Panc1 (cell line): ENCODE measurements around the gene DOCK4. TPM values are rescaled to one million over a fixed set of nuclear protein-coding genes. Genes with fewer than 3 reads are reported as not detected.

ENCODE experiments used
- ATAC-seq: fragments of 200-7000 bp; cut with Tn5 transposase; 2 replicates; pipeline ENCODE4 v1.9.1; 2020; ENCODE audit warnings: mild to moderate bottlenecking, moderate library complexity
- BruUV-seq: library from RNA; stranded (reverse); fragments of 400-500 nt; replicated peaks from 2 replicates; lab custom pipeline; 2021; lab: Mats Ljungman, UMichigan
- CTCF ChIA-PET: fragments of 300-600 bp; sonication (Branson Sonifier 250); formaldehyde crosslinking; loops from one replicate; lab custom pipeline; 2022; ENCODE audit warnings: antibody characterized with exemption; lab: Charles Lee
- POLR2A ChIA-PET: fragments of 300-600 bp; sonication (Branson Sonifier 250); formaldehyde crosslinking; loops from one replicate; lab custom pipeline; 2022; ENCODE audit warnings: antibody characterized with exemption; lab: Charles Lee
- DNase-seq: peaks from one replicate; pipeline ENCODE4 v3.0.0-alpha.2; 2010; ENCODE audit warnings: low read depth, low spot score
- H3K27ac ChIP-seq: 2 replicates; pipeline ENCODE4 v1.5.1; 2011; ENCODE audit warnings: mild to moderate bottlenecking, low read length, inconsistent platforms
- H3K27me3 ChIP-seq: fragments of 200-500 bp; sonication (Bioruptor generic); 2 replicates; pipeline ENCODE4 v1.6.0; 2014; ENCODE audit warnings: low read length, inconsistent platforms; ENCODE audit not compliant: control insufficient read depth, insufficient read depth
- H3K36me3 ChIP-seq: fragments of 200-500 bp; sonication (Bioruptor generic); 2 replicates; pipeline ENCODE4 v1.5.1; 2014; ENCODE audit warnings: inconsistent platforms, mild to moderate bottlenecking, low read length, moderate library complexity; ENCODE audit not compliant: control insufficient read depth, insufficient read depth
- H3K4me1 ChIP-seq: 2 replicates; pipeline ENCODE4 v1.5.1; 2011; ENCODE audit warnings: inconsistent platforms, mild to moderate bottlenecking, low read length, moderate library complexity; ENCODE audit not compliant: control insufficient read depth, insufficient read depth
- H3K4me3 ChIP-seq, 2 experiments: 2 replicates each; pipeline ENCODE4 v1.5.1; 2011 to 2012; ENCODE audit warnings: low read depth in 2 of 2, low read length in 2 of 2, mild to moderate bottlenecking in 2 of 2, inconsistent platforms in 1 of 2, moderate library complexity in 1 of 2
- H3K9me3 ChIP-seq: fragments of 200-500 bp; sonication (Bioruptor generic); 2 replicates; pipeline ENCODE4 v1.5.1; 2014; ENCODE audit warnings: low read depth, mild to moderate bottlenecking, inconsistent platforms, low read length, moderate library complexity; ENCODE audit not compliant: control insufficient read depth, insufficient read depth
- POLR2AphosphoS5 ChIP-seq: IDR thresholded peaks from 2 replicates; pipeline ENCODE4 v1.6.1; 2012; ENCODE audit warnings: mild to moderate bottlenecking, low read depth, low read length, moderate library complexity
- REST ChIP-seq, 2 experiments: IDR thresholded peaks; 2 replicates each; pipeline ENCODE4 v1.6.1; 2011 to 2012; ENCODE audit warnings: low read depth in 2 of 2, control low read depth in 1 of 2, low read length in 1 of 2, mild to moderate bottlenecking in 1 of 2, moderate library complexity in 1 of 2; ENCODE audit not compliant: insufficient read depth in 1 of 2
- SIN3A ChIP-seq: IDR thresholded peaks from 2 replicates; pipeline ENCODE4 v1.6.1; 2012; ENCODE audit warnings: low read depth, mild to moderate bottlenecking, low read length, moderate library complexity, borderline replicate concordance; ENCODE audit not compliant: insufficient read depth
- TCF7L2 ChIP-seq: IDR thresholded peaks from 2 replicates; pipeline ENCODE4 v1.6.1; 2011; ENCODE audit warnings: mild to moderate bottlenecking, low read depth, low read length, inconsistent platforms
- in situ Hi-C: cut with HindIII; loops from 2 replicates; pipeline ENCODE4 v1.10.0; 2016; ENCODE audit warnings: low sequenced_read_pairs, low pct_unique_long_range_greater_than_20kb
- intact Hi-C: fragments of 100-400 bp; cut with micrococcal nuclease; formaldehyde crosslinking; loops from one replicate; pipeline ENCODE4 v1.10.0; 2022; ENCODE audit not compliant: unreplicated experiment
- total RNA-seq: library from RNA; stranded (reverse); gene quantifications from one replicate; pipeline ENCODE4 v1.2.1, GENCODE V29; 2021; ENCODE audit not compliant: unreplicated experiment
- TF ChIP-seq, protein P1 (sequence below): fragments of 450-650 bp; IDR thresholded peaks from 2 replicates; pipeline ENCODE4 v1.5.1; 2017; ENCODE audit warnings: mild to moderate bottlenecking

Gene DOCK4
- total RNA-seq, 1 experiment from 2014 or later = 10.8 TPM

DNA sequence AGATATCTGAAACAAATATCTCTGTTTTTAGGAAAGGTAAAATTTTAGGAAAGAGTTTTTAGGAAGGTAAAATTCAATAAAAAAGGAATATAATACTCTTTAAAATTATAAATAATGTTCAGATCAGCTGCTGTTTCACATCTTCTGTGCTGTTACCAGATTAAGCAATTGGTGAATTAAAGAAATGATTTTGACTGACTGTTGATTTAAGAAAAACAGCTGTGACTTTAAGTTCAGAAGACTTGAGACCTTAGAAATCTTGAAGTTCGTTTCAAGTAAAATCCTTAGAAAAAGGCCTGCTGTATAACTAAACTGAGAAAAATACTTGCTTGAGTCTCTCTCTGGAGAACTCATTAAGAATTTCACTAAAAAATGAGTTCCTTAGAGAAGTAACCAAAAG lies 250.6 kb downstream of the DOCK4 start:
- in situ Hi-C loops = no loop called here
- Histone ChIP-seq H3K27me3 (no peaks in the 10 kb centered on the region), H3K4me3 (no peak overlapping the region), H3K4me1 (no peaks in the 10 kb centered on the region), H3K27ac (no peak overlapping the region), H3K9me3 (no peaks in the 10 kb centered on the region), H3K36me3 (no peaks in the 10 kb centered on the region)
- ATAC-seq = no peak
- ChIA-PET CTCF (no interaction called here), POLR2A (no interaction called here)
- DNase-seq = no peak
- TF ChIP-seq TCF7L2 = no peak
- TF ChIP-seq, protein P1, sequence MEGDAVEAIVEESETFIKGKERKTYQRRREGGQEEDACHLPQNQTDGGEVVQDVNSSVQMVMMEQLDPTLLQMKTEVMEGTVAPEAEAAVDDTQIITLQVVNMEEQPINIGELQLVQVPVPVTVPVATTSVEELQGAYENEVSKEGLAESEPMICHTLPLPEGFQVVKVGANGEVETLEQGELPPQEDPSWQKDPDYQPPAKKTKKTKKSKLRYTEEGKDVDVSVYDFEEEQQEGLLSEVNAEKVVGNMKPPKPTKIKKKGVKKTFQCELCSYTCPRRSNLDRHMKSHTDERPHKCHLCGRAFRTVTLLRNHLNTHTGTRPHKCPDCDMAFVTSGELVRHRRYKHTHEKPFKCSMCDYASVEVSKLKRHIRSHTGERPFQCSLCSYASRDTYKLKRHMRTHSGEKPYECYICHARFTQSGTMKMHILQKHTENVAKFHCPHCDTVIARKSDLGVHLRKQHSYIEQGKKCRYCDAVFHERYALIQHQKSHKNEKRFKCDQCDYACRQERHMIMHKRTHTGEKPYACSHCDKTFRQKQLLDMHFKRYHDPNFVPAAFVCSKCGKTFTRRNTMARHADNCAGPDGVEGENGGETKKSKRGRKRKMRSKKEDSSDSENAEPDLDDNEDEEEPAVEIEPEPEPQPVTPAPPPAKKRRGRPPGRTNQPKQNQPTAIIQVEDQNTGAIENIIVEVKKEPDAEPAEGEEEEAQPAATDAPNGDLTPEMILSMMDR = no peak
- BruUV-seq = no TSS peak
- intact Hi-C loops = no loop called here

DNA sequence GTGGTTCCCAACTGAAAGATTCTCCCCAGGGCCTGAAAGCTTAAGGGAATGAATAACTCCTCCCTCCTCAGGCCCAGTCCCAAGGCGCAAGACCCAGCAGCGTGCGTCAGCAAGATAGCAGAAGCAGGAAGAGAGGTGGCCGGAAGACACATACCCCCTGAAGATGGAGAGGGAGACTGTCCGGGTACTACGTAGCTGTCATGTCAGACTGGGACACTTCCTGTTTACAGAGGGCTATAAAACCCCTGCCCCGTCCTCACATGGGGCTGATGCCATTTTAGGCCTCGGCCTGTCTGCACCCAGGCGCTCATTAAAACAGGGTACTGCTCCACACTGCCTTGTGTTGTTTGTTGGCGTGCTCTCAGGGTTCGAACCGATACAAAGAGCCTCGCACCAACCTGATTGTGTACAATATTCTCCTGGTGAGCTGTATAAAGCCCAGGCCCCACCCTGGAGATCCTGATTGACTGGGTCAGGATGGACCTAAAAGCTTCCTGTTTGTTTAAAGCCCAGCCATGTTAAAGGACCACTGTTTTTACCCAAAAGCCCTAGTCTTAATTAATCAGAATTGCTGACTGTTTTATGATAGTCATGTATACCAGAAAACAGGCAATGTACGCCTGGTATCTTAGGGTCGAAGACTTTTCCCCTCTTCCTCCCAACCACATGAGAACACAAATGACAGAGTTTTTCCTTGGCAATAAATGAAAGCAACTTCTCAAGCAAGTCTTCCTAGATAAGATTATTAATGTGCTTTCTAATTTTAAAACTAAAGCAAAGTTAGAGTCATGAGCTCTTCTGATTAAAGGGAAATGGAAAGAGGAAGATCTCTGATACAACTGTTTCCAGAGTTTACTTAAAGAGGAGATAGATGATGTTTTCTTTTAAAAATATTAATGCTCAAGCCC lies 251.5 kb downstream of the DOCK4 start:
- no TSS peak for BruUV-seq
- ATAC-seq (no peak), DNase-seq (no peak)
- no peak overlapping the region for H3K27ac ChIP-seq
- in situ Hi-C loops (no loop called here), intact Hi-C loops (no loop called here)
- H3K36me3 ChIP-seq = no peaks in the 10 kb centered on the region
- TF ChIP-seq, protein P1 = no peak
- no peak for TF ChIP-seq POLR2AphosphoS5
- TF ChIP-seq TCF7L2 = no peak
- TF ChIP-seq SIN3A = no peak
- no peak for TF ChIP-seq REST (IDR thresholded peaks at IDR 0.05; ENCODE audit: insufficient read depth in 1 of 2, low read depth in 2 of 2, low read length in 1 of 2)
- H3K9me3 ChIP-seq = no peaks in the 10 kb centered on the region
- ChIA-PET POLR2A (no interaction called here), CTCF (no interaction called here)
- H3K4me3 ChIP-seq = no peak overlapping the region
- no peaks in the 10 kb centered on the region for H3K4me1 ChIP-seq
- H3K27me3 ChIP-seq = no peaks in the 10 kb centered on the region
